ENCODE results near the gene WASHC3.
"Not testable (repeated sequence)": the region's sequence is repeated elsewhere in the genome, so short reads cannot be mapped to it uniquely, and the experiment has no call there.

The WASHC3 gene, protein sequence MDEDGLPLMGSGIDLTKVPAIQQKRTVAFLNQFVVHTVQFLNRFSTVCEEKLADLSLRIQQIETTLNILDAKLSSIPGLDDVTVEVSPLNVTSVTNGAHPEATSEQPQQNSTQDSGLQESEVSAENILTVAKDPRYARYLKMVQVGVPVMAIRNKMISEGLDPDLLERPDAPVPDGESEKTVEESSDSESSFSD

DNA sequence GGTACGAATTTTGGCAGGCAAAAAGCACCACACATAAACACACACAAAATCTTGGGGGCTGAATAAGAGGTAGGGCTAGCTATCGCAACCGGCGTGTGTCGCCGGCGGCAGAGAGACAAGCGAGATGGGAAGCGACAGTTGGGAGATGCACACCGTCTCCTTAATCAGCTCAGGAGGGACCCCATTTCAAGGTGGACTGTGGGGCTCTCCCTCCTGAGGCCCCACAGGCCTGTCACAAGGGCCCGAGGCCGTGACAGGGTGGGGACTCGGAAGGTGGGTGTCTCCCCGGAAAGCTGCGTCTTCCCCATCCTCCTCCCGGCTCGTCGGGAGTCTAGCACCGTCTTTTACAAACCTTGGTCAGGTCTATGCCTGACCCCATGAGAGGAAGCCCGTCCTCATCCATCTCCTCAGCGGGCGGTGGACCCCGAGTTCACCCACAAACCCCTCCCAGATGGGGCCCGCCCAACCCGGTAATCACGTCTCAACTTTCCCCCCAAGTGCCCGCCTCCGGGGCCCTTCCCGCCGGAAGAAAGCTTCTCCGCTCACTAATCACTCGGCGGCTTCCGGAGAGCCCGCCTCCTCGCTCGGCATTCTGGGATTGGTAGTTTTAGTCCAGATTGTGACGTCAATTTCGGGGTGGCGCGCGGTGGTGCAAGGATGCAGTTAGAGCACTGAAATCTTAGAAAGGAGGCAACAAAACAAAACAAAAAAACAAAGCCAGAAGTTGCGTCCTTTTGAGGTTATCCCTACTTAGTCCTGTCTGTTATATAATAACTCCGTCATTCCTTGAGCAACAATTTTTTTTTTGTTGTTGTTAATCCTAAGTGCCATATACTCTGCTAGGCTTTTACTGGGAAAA is at the start of gene WASHC3:
Gene WASHC3 (minus strand): TSS at position 432 of the 859 bp plus-strand sequence. CDS start 29 bp downstream, at position 403.
- H3K4me3 ChIP-seq (ENCODE audit: low read length): peak within 1 kb of the TSS; percentile 66
- H3K27me3 ChIP-seq (ENCODE audit: control insufficient read depth, insufficient read depth, low read length): no peaks in the 10 kb centered on the region
- no peaks in the 10 kb centered on the region for H3K9me3 ChIP-seq (ENCODE audit: control insufficient read depth, insufficient read depth, low read length)
- peak; percentile 83 for DNase-seq (ENCODE audit: low read depth, low spot score)
- H3K36me3 ChIP-seq (ENCODE audit: control insufficient read depth, insufficient read depth, low read length): no peaks in the 10 kb centered on the region
- WGBS (ENCODE audit: insufficient coverage, insufficient read length): no CpG with 5 or more reads among the region's 44 CpGs
- H3K4me1 ChIP-seq (ENCODE audit: control insufficient read depth, insufficient read depth, low read length): no peaks in the 10 kb centered on the region
- H3K27ac ChIP-seq (ENCODE audit: low read length): no peak within 1 kb of the TSS

- Histone ChIP-seq H3K27ac (ENCODE audit: low read length) (no peak overlapping the region), H3K4me3 (ENCODE audit: low read length) (no peak overlapping the region), H3K36me3 (ENCODE audit: control insufficient read depth, insufficient read depth, low read length) (no peaks in the 10 kb centered on the region; the same call in 1 of the 2 replicates), H3K4me1 (ENCODE audit: control insufficient read depth, insufficient read depth, low read length) (no peaks in the 10 kb centered on the region), H3K27me3 (ENCODE audit: control insufficient read depth, insufficient read depth, low read length) (no peaks in the 10 kb centered on the region), H3K9me3 (ENCODE audit: control insufficient read depth, insufficient read depth, low read length) (no peaks in the 10 kb centered on the region)
- DNase-seq (ENCODE audit: low read depth, low spot score): no peak
Observed at GRCh38 chr12:102110782-102111181, 49.0 kb upstream of the WASHC3 start.

GRCh38 chr12:102107970-102108369 is 46.2 kb upstream of the WASHC3 start:
- H3K9me3 ChIP-seq (ENCODE audit: control insufficient read depth, insufficient read depth, low read length): no peaks in the 10 kb centered on the region
- no peak overlapping the region for H3K27ac ChIP-seq (ENCODE audit: low read length)
- DNase-seq (ENCODE audit: low read depth, low spot score): no peak
- H3K36me3 ChIP-seq (ENCODE audit: control insufficient read depth, insufficient read depth, low read length): no peaks in the 10 kb centered on the region; the same call in 1 of the 2 replicates
- H3K4me3 ChIP-seq (ENCODE audit: low read length): no peak overlapping the region
- H3K4me1 ChIP-seq (ENCODE audit: control insufficient read depth, insufficient read depth, low read length): no peaks in the 10 kb centered on the region
- no peaks in the 10 kb centered on the region for H3K27me3 ChIP-seq (ENCODE audit: control insufficient read depth, insufficient read depth, low read length)
- WGBS (ENCODE audit: insufficient coverage, insufficient read length): no CpG with 5 or more reads among the region's 1 CpG

- WGBS (ENCODE audit: insufficient coverage, insufficient read length): no CpG with 5 or more reads among the region's 3 CpGs
- no peaks in the 10 kb centered on the region; the same call in 1 of the 2 replicates for H3K36me3 ChIP-seq (ENCODE audit: control insufficient read depth, insufficient read depth, low read length)
- no peak overlapping the region for H3K27ac ChIP-seq (ENCODE audit: low read length)
- H3K4me1 ChIP-seq (ENCODE audit: control insufficient read depth, insufficient read depth, low read length): no peaks in the 10 kb centered on the region
- H3K27me3 ChIP-seq (ENCODE audit: control insufficient read depth, insufficient read depth, low read length): no peaks in the 10 kb centered on the region
- no peaks in the 10 kb centered on the region for H3K9me3 ChIP-seq (ENCODE audit: control insufficient read depth, insufficient read depth, low read length)
- no peak for DNase-seq (ENCODE audit: low read depth, low spot score)
- no peak overlapping the region for H3K4me3 ChIP-seq (ENCODE audit: low read length)
Observed at GRCh38 chr12:102106905-102107304, 45.1 kb upstream of the WASHC3 start.

- no CpG with 5 or more reads among the region's 3 CpGs for WGBS (ENCODE audit: insufficient coverage, insufficient read length)
- no peaks in the 10 kb centered on the region for H3K4me1 ChIP-seq (ENCODE audit: control insufficient read depth, insufficient read depth, low read length)
- H3K27ac ChIP-seq (ENCODE audit: low read length): no peak overlapping the region
- no peaks in the 10 kb centered on the region; the same call in 1 of the 2 replicates for H3K36me3 ChIP-seq (ENCODE audit: control insufficient read depth, insufficient read depth, low read length)
- no peaks in the 10 kb centered on the region for H3K27me3 ChIP-seq (ENCODE audit: control insufficient read depth, insufficient read depth, low read length)
- H3K4me3 ChIP-seq (ENCODE audit: low read length): no peak overlapping the region
- no peak for DNase-seq (ENCODE audit: low read depth, low spot score)
- H3K9me3 ChIP-seq (ENCODE audit: control insufficient read depth, insufficient read depth, low read length): no peaks in the 10 kb centered on the region
Observed at GRCh38 chr12:102096855-102097254, 35.1 kb upstream of the WASHC3 start.

DNA sequence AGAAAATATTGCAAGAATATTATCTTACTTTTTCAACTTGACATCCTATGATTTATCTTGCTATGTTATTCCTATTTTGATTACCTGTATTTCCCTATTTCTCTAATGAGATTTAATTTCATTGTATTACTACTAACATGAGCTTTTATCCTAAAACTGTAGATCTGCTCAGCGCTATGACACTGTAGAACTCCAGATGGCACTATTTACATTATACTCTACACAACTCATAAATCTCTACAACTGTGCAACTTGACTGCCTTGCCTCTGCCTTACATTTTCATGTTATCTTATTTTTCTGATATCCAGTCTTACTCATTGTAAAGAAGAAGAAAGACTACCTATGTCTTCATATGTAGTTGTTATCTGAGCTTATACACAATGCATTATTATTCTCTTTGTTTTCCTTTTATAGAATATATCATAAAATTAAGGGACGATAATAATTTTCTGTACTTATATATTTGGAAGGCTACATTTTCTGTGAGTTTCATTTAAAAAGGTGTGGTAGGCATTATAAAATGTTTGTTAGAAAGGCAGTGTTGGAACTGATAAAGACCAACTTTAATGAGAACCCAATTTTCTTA is 34.0 kb upstream of the WASHC3 start:
- no CpG with 5 or more reads among the region's 2 CpGs for WGBS (ENCODE audit: insufficient coverage, insufficient read length)
- H3K4me1 ChIP-seq (ENCODE audit: control insufficient read depth, insufficient read depth, low read length): no peaks in the 10 kb centered on the region
- DNase-seq (ENCODE audit: low read depth, low spot score): no peak
- H3K4me3 ChIP-seq (ENCODE audit: low read length): no peak overlapping the region
- no peaks in the 10 kb centered on the region for H3K27me3 ChIP-seq (ENCODE audit: control insufficient read depth, insufficient read depth, low read length)
- no peak overlapping the region for H3K27ac ChIP-seq (ENCODE audit: low read length)
- H3K9me3 ChIP-seq (ENCODE audit: control insufficient read depth, insufficient read depth, low read length): no peaks in the 10 kb centered on the region
- H3K36me3 ChIP-seq (ENCODE audit: control insufficient read depth, insufficient read depth, low read length): no peaks in the 10 kb centered on the region; the same call in 1 of the 2 replicates

DNA sequence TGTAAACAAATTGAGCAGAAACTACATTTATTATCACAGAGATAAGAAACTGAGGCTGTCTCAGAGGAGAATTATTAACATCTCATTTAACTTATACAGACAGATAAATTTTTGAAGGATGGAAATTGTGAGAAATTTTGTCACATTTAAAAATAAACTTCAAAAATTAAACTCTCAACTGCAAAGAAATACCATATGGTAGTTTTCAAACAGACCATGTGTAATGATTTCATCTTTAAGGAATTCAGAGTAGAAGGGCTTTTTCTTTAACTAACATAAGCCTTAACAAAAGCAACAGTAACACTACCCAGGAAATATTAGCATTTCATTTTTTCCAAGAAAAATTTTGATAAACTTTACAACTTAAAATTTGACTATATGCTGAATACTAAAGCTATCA is 31.5 kb upstream of the WASHC3 start:
- Histone ChIP-seq H3K36me3 (ENCODE audit: control insufficient read depth, insufficient read depth, low read length) (no peaks in the 10 kb centered on the region; the same call in 1 of the 2 replicates), H3K4me3 (ENCODE audit: low read length) (no peak overlapping the region), H3K27ac (ENCODE audit: low read length) (no peak overlapping the region), H3K9me3 (ENCODE audit: control insufficient read depth, insufficient read depth, low read length) (no peaks in the 10 kb centered on the region; the same call in 1 of the 2 replicates), H3K4me1 (ENCODE audit: control insufficient read depth, insufficient read depth, low read length) (no peaks in the 10 kb centered on the region), H3K27me3 (ENCODE audit: control insufficient read depth, insufficient read depth, low read length) (no peaks in the 10 kb centered on the region)
- DNase-seq (ENCODE audit: low read depth, low spot score): no peak

GRCh38 chr12:102089228-102089835 is 27.5 kb upstream of the WASHC3 start:
- WGBS (ENCODE audit: insufficient coverage, insufficient read length): no CpG with 5 or more reads among the region's 38 CpGs
- H3K36me3 ChIP-seq (ENCODE audit: control insufficient read depth, insufficient read depth, low read length); H3K27me3 ChIP-seq (ENCODE audit: control insufficient read depth, insufficient read depth, low read length); H3K4me1 ChIP-seq (ENCODE audit: control insufficient read depth, insufficient read depth, low read length); DNase-seq (ENCODE audit: low read depth, low spot score); H3K9me3 ChIP-seq (ENCODE audit: control insufficient read depth, insufficient read depth, low read length); H3K4me3 ChIP-seq (ENCODE audit: low read length); H3K27ac ChIP-seq (ENCODE audit: low read length): not testable (repeated sequence)

DNA sequence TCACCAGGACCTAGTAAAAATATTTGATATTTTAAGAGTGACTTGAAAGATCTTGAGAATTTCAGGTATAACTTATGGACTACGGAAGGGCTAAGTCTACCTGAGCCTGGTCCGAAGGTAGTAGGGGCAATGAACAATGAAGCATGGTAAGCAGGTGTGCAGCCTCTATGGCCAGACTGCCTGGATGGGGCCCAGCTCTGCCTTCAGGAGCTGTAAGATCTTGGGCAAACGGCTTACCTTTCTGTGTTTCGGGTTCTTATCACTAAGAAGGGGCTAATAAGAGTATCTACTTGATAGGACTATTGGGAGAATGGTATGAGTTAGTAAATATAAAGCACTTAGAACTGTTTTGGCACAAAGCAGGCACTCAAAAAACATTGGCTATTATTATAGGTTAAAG is 19.1 kb upstream of the WASHC3 start:
- Histone ChIP-seq H3K27ac (ENCODE audit: low read length) (no peak overlapping the region), H3K4me1 (ENCODE audit: control insufficient read depth, insufficient read depth, low read length) (no peaks in the 10 kb centered on the region), H3K27me3 (ENCODE audit: control insufficient read depth, insufficient read depth, low read length) (no peaks in the 10 kb centered on the region), H3K36me3 (ENCODE audit: control insufficient read depth, insufficient read depth, low read length) (no peaks in the 10 kb centered on the region; the same call in 1 of the 2 replicates), H3K4me3 (ENCODE audit: low read length) (no peak overlapping the region), H3K9me3 (ENCODE audit: control insufficient read depth, insufficient read depth, low read length) (no peaks in the 10 kb centered on the region)
- WGBS (ENCODE audit: insufficient coverage, insufficient read length): no CpG with 5 or more reads among the region's 4 CpGs
- no peak for DNase-seq (ENCODE audit: low read depth, low spot score)

GRCh38 chr12:102072092-102072491 is 10.3 kb upstream of the WASHC3 start:
- H3K4me1 ChIP-seq (ENCODE audit: control insufficient read depth, insufficient read depth, low read length); H3K27me3 ChIP-seq (ENCODE audit: control insufficient read depth, insufficient read depth, low read length); H3K36me3 ChIP-seq (ENCODE audit: control insufficient read depth, insufficient read depth, low read length); DNase-seq (ENCODE audit: low read depth, low spot score); H3K27ac ChIP-seq (ENCODE audit: low read length); H3K4me3 ChIP-seq (ENCODE audit: low read length); H3K9me3 ChIP-seq (ENCODE audit: control insufficient read depth, insufficient read depth, low read length): not testable (repeated sequence)
- WGBS (ENCODE audit: insufficient coverage, insufficient read length): no CpG with 5 or more reads among the region's 7 CpGs
